ENCODE measurements around the gene PDE6B. TPM values are rescaled to one million over a fixed set of nuclear protein-coding genes. Genes with fewer than 3 reads are reported as not detected.

Gene PDE6B
- total RNA-seq, 2 donors from 2014 or later = 8.4 to 16.6 TPM

DNA sequence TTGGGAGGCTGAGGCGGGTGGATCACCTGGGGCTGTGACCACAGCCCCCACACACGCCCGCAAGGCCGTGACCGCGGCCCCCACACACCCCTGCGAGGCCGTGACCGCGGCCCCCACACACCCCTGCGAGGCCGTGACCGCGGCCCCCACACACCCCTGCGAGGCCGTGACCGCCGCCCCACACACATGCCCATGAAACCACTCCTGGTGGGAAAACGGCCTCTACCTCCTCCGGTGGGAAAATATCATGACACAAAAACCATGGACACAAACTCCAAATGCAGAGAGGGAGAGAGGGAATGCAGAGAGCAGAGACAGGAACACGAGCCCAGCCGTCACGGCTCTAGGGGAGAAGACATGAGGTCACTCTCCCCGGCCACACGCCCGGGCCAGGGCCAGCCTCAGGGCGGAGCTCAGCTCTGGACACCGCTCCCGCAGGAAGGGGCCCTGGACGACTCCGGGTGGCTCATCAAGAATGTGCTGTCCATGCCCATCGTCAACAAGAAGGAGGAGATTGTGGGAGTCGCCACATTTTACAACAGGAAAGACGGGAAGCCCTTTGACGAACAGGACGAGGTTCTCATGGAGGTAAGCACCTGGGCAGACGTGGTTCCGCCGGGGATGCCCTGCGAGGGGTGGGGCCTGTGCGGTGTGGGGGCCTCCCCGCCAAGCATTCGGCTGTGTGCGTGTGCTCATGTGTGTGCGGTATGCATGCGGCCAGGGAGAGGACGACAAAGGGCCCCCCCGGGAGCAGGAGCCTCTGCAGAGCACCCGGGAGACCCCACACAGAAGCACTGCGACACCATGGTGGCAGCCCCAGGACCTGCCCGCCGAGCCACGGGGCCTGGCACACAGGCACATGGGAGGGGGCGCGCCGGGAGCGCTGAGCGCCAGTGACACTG, 31.3 kb downstream of the PDE6B start:
- ATAC-seq (no peak), DNase-seq (ENCODE audit: low spot score in 2 of 2) (no peak)
- Mint-ChIP-seq H3K9me3 (peaks cover 5 to 13% of the 10 kb centered on the region in 2 donors), H3K27ac (no peak overlapping the region), H3K36me3 (peaks cover 0 to 15% of the 10 kb centered on the region in 2 donors)

DNA sequence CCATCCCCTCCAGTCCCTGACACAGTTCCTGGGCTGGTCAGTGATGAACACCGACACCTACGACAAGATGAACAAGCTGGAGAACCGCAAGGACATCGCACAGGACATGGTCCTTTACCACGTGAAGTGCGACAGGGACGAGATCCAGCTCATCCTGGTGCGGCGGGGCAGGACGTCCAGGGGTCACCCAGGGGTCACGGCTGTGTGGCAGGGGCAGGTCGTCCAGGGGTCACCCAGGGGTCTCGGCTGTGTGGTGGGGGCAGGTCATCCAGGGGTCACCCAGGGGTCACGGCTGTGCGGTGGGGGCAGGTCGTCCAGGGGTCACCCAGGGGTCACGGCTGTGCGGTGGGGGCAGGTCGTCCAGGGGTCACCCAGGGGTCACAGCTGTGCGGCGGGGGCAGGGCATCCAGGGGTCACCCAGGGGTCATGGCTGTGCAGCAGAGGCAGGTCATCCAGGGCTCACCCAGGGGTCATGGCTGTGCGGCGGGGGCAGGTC, 32.0 kb downstream of the PDE6B start:
- Mint-ChIP-seq H3K27ac (no peak overlapping the region), H3K9me3 (peaks cover 5 to 13% of the 10 kb centered on the region in 2 donors), H3K36me3 (peaks cover 6 to 15% of the 10 kb centered on the region in 2 donors)
- ATAC-seq (no peak), DNase-seq (ENCODE audit: low spot score in 2 of 2) (no peak)

DNA sequence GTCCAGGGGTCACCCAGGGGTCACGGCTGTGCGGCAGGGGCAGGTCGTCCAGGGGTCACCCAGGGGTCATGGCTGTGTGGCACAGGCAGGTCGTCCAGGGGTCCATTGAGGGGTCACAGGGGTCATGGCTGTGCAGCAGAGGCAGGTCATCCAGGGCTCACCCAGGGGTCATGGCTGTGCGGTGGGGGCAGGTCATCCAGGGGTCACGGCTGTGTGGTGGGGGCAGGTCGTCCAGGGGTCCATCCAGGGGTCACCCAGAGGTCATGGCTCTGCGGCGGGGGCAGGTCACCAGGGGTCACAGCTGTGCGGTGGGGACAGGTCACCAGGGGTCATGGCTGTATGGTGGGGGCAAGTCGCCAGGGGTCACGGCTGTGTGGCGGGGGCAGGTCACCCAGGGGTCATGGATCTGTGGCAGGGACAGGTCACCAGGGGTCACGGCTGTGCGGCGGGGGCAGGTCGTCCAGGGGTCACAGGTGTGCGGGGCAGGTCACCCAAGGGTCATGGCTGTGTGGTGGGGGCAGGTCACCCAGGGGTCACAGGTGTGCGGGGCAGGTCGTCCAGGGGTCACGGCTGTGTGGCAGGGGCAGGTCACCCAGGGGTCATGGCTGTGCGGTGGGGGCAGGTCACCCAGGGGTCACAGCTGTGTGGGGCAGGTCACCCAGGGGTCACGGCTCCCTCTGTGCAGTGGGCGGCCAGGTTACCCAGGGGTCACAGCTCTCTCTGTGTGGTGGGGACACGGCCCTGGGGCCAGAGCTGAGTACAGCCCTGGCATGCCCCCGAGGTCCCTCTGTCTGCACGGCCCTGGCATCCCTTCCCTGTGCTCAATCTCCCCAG, 32.7 kb downstream of the PDE6B start:
- no peak overlapping the region for H3K27ac Mint-ChIP-seq
- ATAC-seq (no peak), DNase-seq (ENCODE audit: low spot score in 2 of 2) (no peak)
- peaks cover 5 to 13% of the 10 kb centered on the region in 2 donors for H3K9me3 Mint-ChIP-seq
- H3K36me3 Mint-ChIP-seq = peaks cover 6 to 15% of the 10 kb centered on the region in 2 donors

DNA sequence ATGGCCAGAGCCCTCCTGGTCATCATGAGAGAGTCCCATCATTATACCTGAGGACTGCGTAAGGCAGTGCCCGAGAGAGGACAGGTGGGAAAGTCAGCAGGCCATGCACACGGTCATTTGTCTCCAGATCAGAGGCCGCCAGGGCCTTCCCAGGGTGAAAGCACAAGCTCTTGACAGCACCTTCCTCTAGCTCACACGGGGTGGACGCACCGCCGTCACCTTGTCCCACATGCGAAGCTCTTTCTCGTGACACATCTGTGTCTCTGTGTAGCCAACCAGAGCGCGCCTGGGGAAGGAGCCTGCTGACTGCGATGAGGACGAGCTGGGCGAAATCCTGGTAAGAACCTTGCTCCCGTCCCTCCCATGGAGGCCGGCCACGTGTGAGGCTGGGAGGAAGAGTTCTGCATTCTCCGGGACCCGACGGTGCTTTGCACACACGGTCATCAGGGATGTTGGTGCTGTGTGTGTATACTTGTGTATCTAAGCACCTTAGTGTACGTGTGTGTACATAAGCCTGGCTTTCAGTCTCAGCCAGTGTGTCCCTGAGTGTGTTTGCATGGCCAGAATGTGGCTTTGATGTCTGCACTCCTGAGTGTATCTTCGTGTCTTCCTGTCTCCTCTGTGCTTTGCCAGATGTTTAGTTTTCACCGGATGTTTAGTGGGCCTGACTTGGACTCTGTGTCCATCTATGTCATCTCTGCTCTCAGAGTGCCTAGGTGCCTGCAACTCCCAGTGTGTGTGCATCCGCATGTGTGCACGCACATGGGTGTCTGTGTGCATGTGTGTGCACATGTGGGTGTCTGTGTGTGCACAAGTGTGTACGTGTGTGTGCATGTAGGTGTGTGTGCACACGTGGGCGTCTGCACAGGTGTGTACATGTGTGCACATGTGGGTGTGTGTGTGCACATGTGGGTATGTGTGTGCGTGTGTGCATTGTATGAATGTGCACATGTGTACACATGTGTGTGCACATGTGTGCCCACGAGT, 33.6 kb downstream of the PDE6B start:
- no peak for ATAC-seq
- peaks cover 6 to 15% of the 10 kb centered on the region in 2 donors for H3K36me3 Mint-ChIP-seq

DNA sequence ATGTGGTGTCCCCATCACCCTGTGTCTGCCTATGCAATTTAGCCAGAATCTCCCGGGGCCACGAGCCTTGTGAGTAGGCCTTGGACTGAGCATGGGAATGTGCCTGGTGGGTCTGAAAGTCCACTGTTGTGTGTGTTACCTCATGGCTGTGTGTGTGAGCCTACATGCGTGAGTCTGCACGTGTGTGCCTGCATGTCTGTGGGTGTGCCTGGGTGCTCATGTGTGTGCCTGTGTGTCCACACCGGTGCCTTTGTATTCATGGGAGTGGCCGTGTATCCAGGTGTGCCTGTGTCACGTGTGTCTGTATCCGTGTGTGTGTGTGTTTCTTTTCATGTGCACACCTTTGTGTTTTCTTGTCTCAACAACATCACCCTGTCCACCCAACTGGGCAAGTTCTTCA, 34.5 kb downstream of the PDE6B start:
- H3K27ac Mint-ChIP-seq = no peak overlapping the region
- peaks cover 5 to 13% of the 10 kb centered on the region in 2 donors for H3K9me3 Mint-ChIP-seq
- ATAC-seq (no peak), DNase-seq (ENCODE audit: low spot score in 2 of 2) (no peak)
- peaks cover 6 to 15% of the 10 kb centered on the region in 2 donors for H3K36me3 Mint-ChIP-seq

More for the DNA sequence above, 33.6 kb downstream of the PDE6B start:
- no peak for DNase-seq (ENCODE audit: low spot score in 2 of 2)
- H3K9me3 Mint-ChIP-seq = peaks cover 5 to 13% of the 10 kb centered on the region in 2 donors
- H3K27ac Mint-ChIP-seq = no peak overlapping the region

DNA sequence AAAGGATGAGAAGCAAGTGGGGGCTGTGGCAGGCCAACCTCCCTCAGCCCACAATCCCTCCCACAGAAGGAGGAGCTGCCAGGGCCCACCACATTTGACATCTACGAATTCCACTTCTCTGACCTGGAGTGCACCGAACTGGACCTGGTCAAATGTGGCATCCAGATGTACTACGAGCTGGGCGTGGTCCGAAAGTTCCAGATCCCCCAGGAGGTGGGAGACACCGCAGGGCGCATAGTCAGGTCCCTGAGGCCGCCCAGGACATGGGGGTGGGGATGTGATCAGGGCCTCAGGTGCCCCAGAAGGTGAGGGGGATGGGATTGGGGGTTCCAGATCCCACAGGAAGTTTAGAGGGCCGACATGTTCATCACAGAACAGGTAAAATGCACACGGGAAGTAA, 35.0 kb downstream of the PDE6B start:
- Mint-ChIP-seq H3K9me3 (peaks cover 5 to 13% of the 10 kb centered on the region in 2 donors), H3K27ac (no peak overlapping the region), H3K36me3 (peaks cover 6 to 15% of the 10 kb centered on the region in 2 donors)
- DNase-seq (ENCODE audit: low spot score in 2 of 2) = no peak
- no peak for ATAC-seq

DNA sequence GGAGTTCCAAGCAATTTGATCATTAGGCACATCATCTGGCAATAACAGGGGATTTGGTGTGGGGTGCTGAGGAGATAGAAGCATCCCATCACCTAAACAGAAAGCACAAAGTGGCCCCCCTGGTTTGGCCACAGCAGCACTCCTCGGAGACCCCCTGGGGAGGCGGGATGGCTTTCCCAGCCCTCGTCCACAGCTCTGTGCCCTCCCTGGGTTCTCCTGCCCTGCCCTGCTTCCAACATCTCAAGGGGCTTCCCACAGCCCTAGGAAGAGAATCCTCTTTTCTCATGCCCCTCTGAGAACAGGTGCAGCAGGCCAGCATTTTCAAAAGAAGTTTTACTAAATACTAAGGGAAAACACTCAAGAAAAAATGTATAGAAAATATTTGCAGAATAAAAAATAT, 35.9 kb downstream of the PDE6B start:
- peaks cover 6 to 15% of the 10 kb centered on the region in 2 donors for H3K36me3 Mint-ChIP-seq

DNA sequence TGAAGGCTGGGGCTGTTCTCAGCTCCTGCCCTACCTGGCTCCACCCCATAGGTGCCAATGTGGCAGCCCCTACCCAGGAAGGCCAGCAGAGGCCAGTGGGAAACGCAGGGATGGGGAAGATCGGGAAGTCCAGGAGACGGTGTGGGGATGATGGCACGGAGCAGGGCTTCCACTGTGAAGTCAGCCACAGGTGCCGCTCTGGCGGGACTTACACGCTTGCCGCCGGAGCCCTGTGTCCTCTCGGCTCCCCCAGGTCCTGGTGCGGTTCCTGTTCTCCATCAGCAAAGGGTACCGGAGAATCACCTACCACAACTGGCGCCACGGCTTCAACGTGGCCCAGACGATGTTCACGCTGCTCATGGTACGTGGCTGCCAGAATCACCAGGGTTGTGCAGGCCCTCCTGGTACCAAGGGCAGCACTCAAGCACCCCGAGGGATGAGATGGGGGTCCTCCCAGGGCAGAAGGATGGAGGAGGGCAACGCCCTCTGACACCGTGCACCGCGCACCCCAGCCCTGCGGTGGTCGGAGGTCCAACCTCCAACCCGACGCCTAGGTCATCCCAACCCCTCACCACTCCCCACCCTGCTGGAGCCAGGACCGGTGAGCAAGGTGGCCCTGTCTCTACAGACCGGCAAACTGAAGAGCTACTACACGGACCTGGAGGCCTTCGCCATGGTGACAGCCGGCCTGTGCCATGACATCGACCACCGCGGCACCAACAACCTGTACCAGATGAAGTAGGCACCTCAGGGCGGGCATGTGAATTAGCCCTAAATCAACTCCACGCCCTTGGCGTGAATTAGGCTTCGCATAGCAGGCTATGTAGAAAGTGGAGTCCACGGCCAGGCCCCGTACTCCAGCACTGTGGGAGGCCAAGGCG, 36.7 kb downstream of the PDE6B start:
- peaks cover 6 to 15% of the 10 kb centered on the region in 2 donors for H3K36me3 Mint-ChIP-seq
- no peak for DNase-seq (ENCODE audit: low spot score in 2 of 2)
- ATAC-seq = no peak

More for the DNA sequence above, 35.9 kb downstream of the PDE6B start:
- DNase-seq (ENCODE audit: low spot score in 2 of 2) (no peak), ATAC-seq (no peak)
- Mint-ChIP-seq H3K27ac (no peak overlapping the region), H3K9me3 (peaks cover 5 to 13% of the 10 kb centered on the region in 2 donors)

DNA sequence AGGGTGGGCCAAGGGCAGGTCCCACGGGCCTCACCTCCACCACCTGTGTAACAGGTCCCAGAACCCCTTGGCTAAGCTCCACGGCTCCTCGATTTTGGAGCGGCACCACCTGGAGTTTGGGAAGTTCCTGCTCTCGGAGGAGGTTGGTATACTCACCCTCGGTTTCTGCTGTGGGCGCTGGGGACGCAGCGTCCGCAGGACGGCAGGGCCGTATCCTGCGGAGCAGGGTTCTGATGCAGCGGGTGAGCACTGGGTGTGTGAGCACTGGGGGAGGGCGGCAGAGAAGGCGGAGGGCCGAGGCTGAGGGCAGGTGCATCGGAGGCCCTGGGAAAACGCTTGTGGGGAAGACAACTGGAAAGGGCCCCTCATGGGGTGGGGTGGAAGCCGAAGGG, 37.7 kb downstream of the PDE6B start:
- Mint-ChIP-seq H3K36me3 (peaks cover 6 to 15% of the 10 kb centered on the region in 2 donors), H3K9me3 (peaks cover 5 to 13% of the 10 kb centered on the region in 2 donors), H3K27ac (peak overlapping the region; percentile 87 to 93)
- no peak for DNase-seq (ENCODE audit: low spot score in 2 of 2)
- peak in 1 of 2 donors; percentile 7 for ATAC-seq

More for the DNA sequence above, 36.7 kb downstream of the PDE6B start:
- Mint-ChIP-seq H3K9me3 (peaks cover 5 to 13% of the 10 kb centered on the region in 2 donors), H3K27ac (peak overlapping the region; percentile 36 to 87)

DNA sequence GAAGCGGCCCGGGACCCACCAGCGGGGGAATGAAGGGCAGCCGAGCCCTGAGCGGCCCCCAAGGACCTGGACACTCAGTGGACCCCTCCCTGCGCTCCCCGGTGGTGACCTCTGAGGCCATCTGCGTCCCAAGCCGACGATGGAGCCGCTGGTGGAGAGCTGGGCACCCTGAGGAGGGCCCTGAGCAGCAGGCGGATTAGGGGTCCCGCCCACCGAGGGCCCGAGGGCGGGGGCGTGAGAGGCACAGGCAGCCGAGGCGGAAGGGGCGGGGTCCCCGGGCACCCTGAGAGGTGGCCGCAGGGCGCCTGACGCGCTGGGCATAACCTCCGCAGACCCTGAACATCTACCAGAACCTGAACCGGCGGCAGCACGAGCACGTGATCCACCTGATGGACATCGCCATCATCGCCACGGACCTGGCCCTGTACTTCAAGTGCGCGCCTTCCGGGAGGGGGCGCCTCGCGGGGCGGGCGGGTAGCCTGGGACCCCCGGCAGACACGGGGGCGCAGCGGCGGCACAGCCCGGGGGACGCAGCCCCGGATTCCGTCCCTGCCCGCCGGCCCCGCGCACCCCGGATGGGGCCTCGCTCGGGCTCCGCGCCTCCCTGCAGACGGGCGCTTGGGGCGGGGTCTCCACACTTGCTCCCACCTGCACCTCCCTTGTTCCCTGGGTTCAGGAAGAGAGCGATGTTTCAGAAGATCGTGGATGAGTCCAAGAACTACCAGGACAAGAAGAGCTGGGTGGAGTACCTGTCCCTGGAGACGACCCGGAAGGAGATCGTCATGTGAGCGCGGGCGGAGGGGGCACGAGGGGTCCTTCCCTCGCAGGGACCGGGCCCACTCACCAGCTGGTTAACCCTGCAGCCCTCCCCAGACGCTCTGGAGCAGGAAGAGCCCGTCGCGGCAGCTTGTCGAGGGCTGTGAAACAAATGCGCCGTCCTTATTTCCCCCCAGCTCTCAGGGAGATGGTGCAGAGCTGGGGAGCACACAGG, 38.4 kb downstream of the PDE6B start:
- peak; percentile 74 to 85 for ATAC-seq
- Mint-ChIP-seq H3K36me3 (peaks cover 6 to 15% of the 10 kb centered on the region in 2 donors), H3K9me3 (peaks cover 5 to 13% of the 10 kb centered on the region in 2 donors), H3K27ac (peak overlapping the region; percentile 87 to 90)
- peak; percentile 65 to 82 for DNase-seq (ENCODE audit: low spot score in 2 of 2)

DNA sequence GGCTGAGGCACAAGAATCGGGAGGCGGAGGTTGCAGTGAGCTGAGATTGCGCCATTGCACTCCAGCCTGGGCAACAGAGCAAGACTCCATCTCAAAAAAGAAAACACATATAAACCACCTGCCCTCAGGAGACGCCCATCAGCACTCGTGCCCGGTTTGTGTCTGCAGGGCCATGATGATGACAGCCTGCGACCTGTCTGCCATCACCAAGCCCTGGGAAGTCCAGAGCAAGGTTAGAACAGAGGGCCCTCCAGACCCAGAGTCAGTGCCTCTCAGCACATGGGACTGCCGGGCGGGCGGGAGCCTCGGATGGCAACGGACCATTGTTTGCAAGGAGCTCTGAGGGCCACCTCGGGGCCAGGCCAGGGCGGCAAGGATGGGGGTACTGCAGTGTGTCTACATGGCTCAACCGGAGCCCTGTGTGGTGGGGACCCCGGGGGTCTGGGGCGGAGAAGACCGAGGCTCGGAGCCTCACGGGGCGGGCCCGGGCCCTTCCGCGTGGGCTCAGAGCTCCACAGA, 39.4 kb downstream of the PDE6B start:
- peak overlapping the region; percentile 87 to 90 for H3K27ac Mint-ChIP-seq
- ATAC-seq = no peak
- H3K36me3 Mint-ChIP-seq = peaks cover 6 to 14% of the 10 kb centered on the region in 2 donors
- peak in 1 of 2 donors; percentile 54 for DNase-seq (ENCODE audit: low spot score in 2 of 2)
- peaks cover 5 to 12% of the 10 kb centered on the region in 2 donors for H3K9me3 Mint-ChIP-seq

DNA sequence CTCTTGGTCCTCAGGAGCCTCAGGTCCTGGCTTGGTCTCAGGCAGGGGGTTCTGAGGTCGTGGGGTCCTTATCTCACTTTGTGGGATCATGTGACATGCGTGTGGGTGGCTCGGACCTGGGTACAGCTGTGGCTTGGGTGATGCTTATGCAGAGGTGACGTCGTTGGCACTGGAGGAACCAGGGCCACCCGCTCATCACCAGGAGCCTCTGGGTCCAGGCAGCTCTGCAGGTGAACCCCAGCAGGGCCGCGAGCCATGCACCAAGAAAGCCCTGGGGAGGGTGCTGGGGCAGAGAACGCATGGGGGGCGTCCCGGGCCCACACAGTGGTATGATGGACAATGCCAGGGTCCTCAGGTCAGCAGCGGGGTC, 40.0 kb downstream of the PDE6B start:
- H3K27ac Mint-ChIP-seq = peak overlapping the region; percentile 44 to 87
- peaks cover 5 to 7% of the 10 kb centered on the region in 2 donors for H3K9me3 Mint-ChIP-seq
- ATAC-seq (no peak), DNase-seq (ENCODE audit: low spot score in 2 of 2) (peak in 1 of 2 donors; percentile 50)
- H3K36me3 Mint-ChIP-seq = peaks cover 6 to 8% of the 10 kb centered on the region in 2 donors

DNA sequence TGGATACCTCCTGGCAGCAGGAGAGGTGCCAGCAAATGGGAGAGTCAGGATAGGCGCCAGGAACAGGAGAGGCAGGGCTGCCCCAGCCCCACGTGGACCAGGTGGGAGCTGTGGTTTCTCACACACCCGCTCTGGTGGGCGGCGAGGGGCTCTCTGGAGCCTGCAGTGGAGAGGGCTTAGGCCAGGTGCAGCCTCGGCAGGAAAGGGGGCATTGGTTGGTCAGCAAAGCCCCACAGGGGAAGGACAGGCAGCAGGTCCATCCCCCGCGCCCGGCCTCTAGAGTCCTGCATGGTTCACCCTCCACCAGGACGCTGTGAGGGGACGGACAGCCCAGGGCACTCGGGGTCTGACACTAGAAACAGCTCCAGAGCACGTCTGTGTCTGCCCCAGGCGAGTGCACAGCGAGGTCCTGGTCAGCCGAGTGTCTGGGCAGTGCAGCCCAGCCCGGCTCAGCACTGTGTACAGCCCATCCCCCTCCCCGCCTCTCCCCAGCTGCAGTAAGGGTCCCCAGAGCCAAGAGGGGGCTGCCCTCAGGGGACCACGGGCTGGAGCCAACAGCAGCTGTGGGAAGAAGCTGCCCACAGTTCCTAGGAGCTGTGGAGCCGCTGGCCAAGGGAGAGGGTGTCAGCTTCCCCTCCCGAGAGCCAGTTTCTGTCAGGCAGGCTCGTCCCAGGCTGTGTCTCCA, 40.5 kb downstream of the PDE6B start:
- H3K36me3 Mint-ChIP-seq = peaks cover 6 to 8% of the 10 kb centered on the region in 2 donors
- no peak for ATAC-seq
- peak overlapping the region; percentile 44 to 87 for H3K27ac Mint-ChIP-seq
- DNase-seq (ENCODE audit: low spot score in 2 of 2) = no peak
- peaks cover 2 to 3% of the 10 kb centered on the region in 2 donors for H3K9me3 Mint-ChIP-seq

All from activated naive CD4-positive, alpha-beta T cell treated with anti-CD3 and anti-CD28 coated beads, Interleukin-2, amount 50 U/mL, for 72 hours (primary cell).